Right atrium auricular region (tissue), 2 donors: ENCODE results near the gene NRXN3. TPM values are rescaled to one million over a fixed set of nuclear protein-coding genes. Genes with fewer than 3 reads are reported as not detected.

Experiments
- DNase-seq: peaks from one replicate; pipeline ENCODE4 v3.0.0-alpha.2; 2019; ENCODE audit warnings: low spot score
- H3K27ac ChIP-seq, 2 donors: fragments of 200-600 bp; sonication (generic); 1 replicate in 1 of 2; 2 replicates in 1 of 2; pipeline ENCODE4 v1.5.1; 2016 to 2019
- H3K27me3 ChIP-seq, 2 donors: fragments of 200-600 bp; sonication (generic); one replicate each; pipeline versions ENCODE4 v1.5.1 to v1.6.0; 2017 to 2019
- H3K36me3 ChIP-seq: fragments of 200-600 bp; sonication (generic); one replicate; pipeline ENCODE4 v1.5.1; 2016
- H3K4me1 ChIP-seq, 2 donors: fragments of 200-600 bp; sonication (generic); one replicate each; pipeline versions ENCODE4 v1.5.1 to v1.6.0; 2017 to 2019
- H3K4me3 ChIP-seq, 2 donors: fragments of 200-600 bp; sonication (generic); 1 replicate in 1 of 2; 2 replicates in 1 of 2; pipeline ENCODE4 v1.5.1; 2017 to 2019; ENCODE audit warnings: mild to moderate bottlenecking in 1 of 2, moderate library complexity in 1 of 2
- H3K9me3 ChIP-seq, 2 donors: fragments of 200-600 bp; sonication (generic); one replicate each; pipeline ENCODE4 v1.5.1; 2019
- CTCF ChIP-seq, 2 donors: fragments of 200-600 bp; sonication (generic); IDR thresholded peaks; one replicate each; pipeline ENCODE4 v1.5.1; 2019; ENCODE audit warnings: antibody characterized with exemption in 2 of 2
- total RNA-seq, 2 donors: library from RNA; depleted of rRNA; stranded (reverse); fragments of >200 nt; gene quantifications; one replicate each; pipeline ENCODE4 v1.1.0, GENCODE V29; 2016

The NRXN3 gene
- total RNA-seq, 2 donors from 2014 or later = 2.0 to 2.3 TPM

- H3K27me3 ChIP-seq = no peaks in the 10 kb centered on the region
- no peak for TF ChIP-seq CTCF (IDR thresholded peaks at IDR 0.05)
- no peak overlapping the region for H3K4me3 ChIP-seq
- H3K9me3 ChIP-seq = no peaks in the 10 kb centered on the region
- H3K27ac ChIP-seq = no peak overlapping the region
- H3K4me1 ChIP-seq = no peaks in the 10 kb centered on the region
- no peaks in the 10 kb centered on the region for H3K36me3 ChIP-seq
- no peak for DNase-seq
These were observed 808.7 kb downstream of the NRXN3 start for GRCh38 chr14:78978896-78979295.

GRCh38 chr14:78982551-78982950 lies 812.4 kb downstream of the NRXN3 start:
- Histone ChIP-seq H3K27ac (no peak overlapping the region), H3K27me3 (no peaks in the 10 kb centered on the region), H3K4me1 (no peaks in the 10 kb centered on the region), H3K4me3 (no peak overlapping the region), H3K9me3 (no peaks in the 10 kb centered on the region), H3K36me3 (no peaks in the 10 kb centered on the region)
- no peak for TF ChIP-seq CTCF (IDR thresholded peaks at IDR 0.05)
- DNase-seq = no peak

GRCh38 chr14:78983126-78983525 lies 813.0 kb downstream of the NRXN3 start:
- no peak for DNase-seq
- Histone ChIP-seq H3K9me3 (no peaks in the 10 kb centered on the region), H3K27me3 (no peaks in the 10 kb centered on the region), H3K36me3 (no peaks in the 10 kb centered on the region), H3K27ac (no peak overlapping the region), H3K4me1 (no peaks in the 10 kb centered on the region), H3K4me3 (no peak overlapping the region)
- TF ChIP-seq CTCF (IDR thresholded peaks at IDR 0.05) = no peak

GRCh38 chr14:78985668-78986381 lies 815.7 kb downstream of the NRXN3 start:
- Histone ChIP-seq H3K36me3 (no peaks in the 10 kb centered on the region), H3K27me3 (no peaks in the 10 kb centered on the region), H3K27ac (no peak overlapping the region), H3K4me3 (no peak overlapping the region), H3K9me3 (no peaks in the 10 kb centered on the region), H3K4me1 (no peaks in the 10 kb centered on the region)
- no peak for TF ChIP-seq CTCF (IDR thresholded peaks at IDR 0.05)
- no peak for DNase-seq

- Histone ChIP-seq H3K4me1 (no peaks in the 10 kb centered on the region), H3K36me3 (no peaks in the 10 kb centered on the region), H3K4me3 (no peak overlapping the region), H3K27me3 (no peaks in the 10 kb centered on the region), H3K9me3 (no peaks in the 10 kb centered on the region), H3K27ac (no peak overlapping the region)
- no peak for DNase-seq
- TF ChIP-seq CTCF (IDR thresholded peaks at IDR 0.05) = no peak
These were observed 816.8 kb downstream of the NRXN3 start for GRCh38 chr14:78986989-78987388.

GRCh38 chr14:78989221-78989620 lies 819.0 kb downstream of the NRXN3 start:
- no peak overlapping the region for H3K27ac ChIP-seq
- no peaks in the 10 kb centered on the region for H3K27me3 ChIP-seq
- H3K9me3 ChIP-seq = no peaks in the 10 kb centered on the region
- no peak for TF ChIP-seq CTCF (IDR thresholded peaks at IDR 0.05)
- H3K4me1 ChIP-seq = no peaks in the 10 kb centered on the region
- H3K4me3 ChIP-seq = no peak overlapping the region
- DNase-seq = no peak
- no peaks in the 10 kb centered on the region for H3K36me3 ChIP-seq
